ENCODE data around the gene PHAF1. TPM values are rescaled to one million over a fixed set of nuclear protein-coding genes. Genes with fewer than 3 reads are reported as not detected.

Gene PHAF1
- total RNA-seq, 1 donor from 2014 or later, result 29.1 TPM

GRCh38 chr16:67169642-67170167 is 60.0 kb downstream of the PHAF1 start:
- H3K36me3 ChIP-seq, result no peaks in the 10 kb centered on the region
- H2AFZ ChIP-seq (replicated peaks), result peak overlapping the region; percentile 83
- TF ChIP-seq EZH2phosphoT487 (IDR thresholded peaks at IDR 0.05) (peak; percentile 43), EZH2 (IDR thresholded peaks at IDR 0.05) (peak; percentile 70)
- TF ChIP-seq, protein P1, sequence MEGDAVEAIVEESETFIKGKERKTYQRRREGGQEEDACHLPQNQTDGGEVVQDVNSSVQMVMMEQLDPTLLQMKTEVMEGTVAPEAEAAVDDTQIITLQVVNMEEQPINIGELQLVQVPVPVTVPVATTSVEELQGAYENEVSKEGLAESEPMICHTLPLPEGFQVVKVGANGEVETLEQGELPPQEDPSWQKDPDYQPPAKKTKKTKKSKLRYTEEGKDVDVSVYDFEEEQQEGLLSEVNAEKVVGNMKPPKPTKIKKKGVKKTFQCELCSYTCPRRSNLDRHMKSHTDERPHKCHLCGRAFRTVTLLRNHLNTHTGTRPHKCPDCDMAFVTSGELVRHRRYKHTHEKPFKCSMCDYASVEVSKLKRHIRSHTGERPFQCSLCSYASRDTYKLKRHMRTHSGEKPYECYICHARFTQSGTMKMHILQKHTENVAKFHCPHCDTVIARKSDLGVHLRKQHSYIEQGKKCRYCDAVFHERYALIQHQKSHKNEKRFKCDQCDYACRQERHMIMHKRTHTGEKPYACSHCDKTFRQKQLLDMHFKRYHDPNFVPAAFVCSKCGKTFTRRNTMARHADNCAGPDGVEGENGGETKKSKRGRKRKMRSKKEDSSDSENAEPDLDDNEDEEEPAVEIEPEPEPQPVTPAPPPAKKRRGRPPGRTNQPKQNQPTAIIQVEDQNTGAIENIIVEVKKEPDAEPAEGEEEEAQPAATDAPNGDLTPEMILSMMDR (IDR thresholded peaks at IDR 0.05), result peak; percentile 87
- peak; percentile 93 for DNase-seq (ENCODE audit: low spot score)
- H3K4me1 ChIP-seq, result peaks cover 11% of the 10 kb centered on the region
- H3K27me3 ChIP-seq, result peaks cover 100% of the 10 kb centered on the region
- H3F3A ChIP-seq (ENCODE audit: low read depth), result peaks cover 37% of the 10 kb centered on the region
- no peak overlapping the region for H3K27ac ChIP-seq
- H3K9ac ChIP-seq, result no peak overlapping the region
- H3K9me3 ChIP-seq (ENCODE audit: low read depth), result no peaks in the 10 kb centered on the region
- H3K4me1 Mint-ChIP-seq, result peaks cover 23% of the 10 kb centered on the region
- no peaks in the 10 kb centered on the region for H3K9me3 Mint-ChIP-seq
- no peaks in the 10 kb centered on the region for H3K36me3 Mint-ChIP-seq
- peak overlapping the region; percentile 86 for H3K4me3 Mint-ChIP-seq
- no peaks in the 10 kb centered on the region for H3K79me2 ChIP-seq (ENCODE audit: low read depth)
- H4K20me1 ChIP-seq (ENCODE audit: low read depth), result peaks cover 36% of the 10 kb centered on the region
- H3K27ac Mint-ChIP-seq, result peak overlapping the region; percentile 53
- H3K4me3 ChIP-seq, result peak overlapping the region; percentile 63
- peaks cover 73% of the 10 kb centered on the region for H3K27me3 Mint-ChIP-seq (ENCODE audit: insufficient read depth, low read depth)
- H3K4me2 ChIP-seq, result peak overlapping the region; percentile 80

GRCh38 chr16:67170168-67170948 is 60.6 kb downstream of the PHAF1 start, which contains the start of gene NOL3:
Gene NOL3 (plus strand): TSS chr16:67170538.
- H3K4me3 Mint-ChIP-seq, result peak within 1 kb of the TSS; percentile 86
- Histone ChIP-seq H3K4me2 (peak within 1 kb of the TSS; percentile 80), H3K27ac (no peak within 1 kb of the TSS), H2AFZ (replicated peaks) (peak within 1 kb of the TSS; percentile 83), H3K9me3 (ENCODE audit: low read depth) (no peaks in the 10 kb centered on the region), H3K36me3 (no peaks in the 10 kb centered on the region), H3F3A (ENCODE audit: low read depth) (peaks cover 37% of the 10 kb centered on the region), H3K9ac (no peak within 1 kb of the TSS), H3K4me1 (peaks cover 11% of the 10 kb centered on the region), H3K79me2 (ENCODE audit: low read depth) (no peaks in the 10 kb centered on the region), H3K4me3 (peak within 1 kb of the TSS; percentile 63), H4K20me1 (ENCODE audit: low read depth) (peaks cover 36% of the 10 kb centered on the region), H3K27me3 (peaks cover 100% of the 10 kb centered on the region)
- peaks cover 70% of the 10 kb centered on the region for H3K27me3 Mint-ChIP-seq (ENCODE audit: insufficient read depth, low read depth)
- peak within 1 kb of the TSS; percentile 53 for H3K27ac Mint-ChIP-seq
- no peaks in the 10 kb centered on the region for H3K36me3 Mint-ChIP-seq
- peak; percentile 87 for DNase-seq (ENCODE audit: low spot score)
- H3K4me1 Mint-ChIP-seq, result peaks cover 23% of the 10 kb centered on the region
- TF ChIP-seq EZH2phosphoT487 (IDR thresholded peaks at IDR 0.05) (no peak), EZH2 (IDR thresholded peaks at IDR 0.05) (peak; percentile 5)
- H3K9me3 Mint-ChIP-seq, result no peaks in the 10 kb centered on the region

DNA sequence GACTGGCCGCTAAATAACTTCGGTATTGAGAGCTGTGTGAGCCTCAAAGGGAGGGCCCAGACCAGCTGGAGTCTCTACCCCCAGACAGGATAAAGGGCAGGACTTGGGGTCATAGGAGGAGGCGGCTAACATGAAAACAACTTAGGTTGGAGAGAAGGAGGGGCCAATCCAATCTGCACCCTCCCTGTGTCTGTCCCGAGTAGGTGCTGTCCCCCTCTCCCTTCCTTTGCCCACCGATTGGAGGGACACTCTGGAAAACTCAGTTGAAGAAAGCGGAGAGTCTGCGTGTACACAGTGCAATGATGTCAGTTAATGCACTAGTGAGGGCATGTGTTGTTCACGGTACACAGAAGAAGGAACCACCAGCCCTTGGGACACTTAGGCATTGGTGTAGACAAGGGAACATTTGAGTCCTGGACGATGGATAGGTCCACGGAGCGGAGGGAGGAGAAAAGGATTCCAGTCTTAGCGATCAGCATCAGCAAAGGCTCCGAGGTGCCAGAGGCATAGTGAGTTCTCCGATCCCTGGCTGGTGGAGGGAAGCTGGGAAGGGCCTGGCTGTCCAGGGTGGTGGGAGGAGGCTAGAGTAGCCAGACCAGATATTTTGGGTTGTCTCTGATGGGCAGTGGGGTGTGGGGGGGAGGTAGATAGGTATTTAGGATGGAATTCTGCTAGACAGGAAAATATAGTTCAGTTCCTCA is 61.4 kb downstream of the PHAF1 start:
- Mint-ChIP-seq H3K27ac (no peak overlapping the region), H3K27me3 (ENCODE audit: insufficient read depth, low read depth) (peaks cover 73% of the 10 kb centered on the region), H3K36me3 (peaks cover 1% of the 10 kb centered on the region), H3K9me3 (no peaks in the 10 kb centered on the region), H3K4me1 (peaks cover 23% of the 10 kb centered on the region), H3K4me3 (peak overlapping the region; percentile 80)
- H3K27me3 ChIP-seq, result peaks cover 100% of the 10 kb centered on the region
- DNase-seq (ENCODE audit: low spot score), result no peak
- no peaks in the 10 kb centered on the region for H3K9me3 ChIP-seq (ENCODE audit: low read depth)
- TF ChIP-seq, protein P1 (IDR thresholded peaks at IDR 0.05), result no peak
- TF ChIP-seq EZH2 (IDR thresholded peaks at IDR 0.05), result no peak
- no peak for TF ChIP-seq EZH2phosphoT487 (IDR thresholded peaks at IDR 0.05)
- no peak overlapping the region for H3K27ac ChIP-seq
- no peak overlapping the region for H3K9ac ChIP-seq
- H3K4me3 ChIP-seq, result peak overlapping the region; percentile 63
- H3K79me2 ChIP-seq (ENCODE audit: low read depth), result no peaks in the 10 kb centered on the region
- H4K20me1 ChIP-seq (ENCODE audit: low read depth), result peaks cover 41% of the 10 kb centered on the region
- H3K4me2 ChIP-seq, result peak overlapping the region; percentile 80
- peak overlapping the region; percentile 83 for H2AFZ ChIP-seq (replicated peaks)
- H3K36me3 ChIP-seq, result no peaks in the 10 kb centered on the region
- H3F3A ChIP-seq (ENCODE audit: low read depth), result peaks cover 37% of the 10 kb centered on the region
- peaks cover 11% of the 10 kb centered on the region for H3K4me1 ChIP-seq
